ENCODE data around the gene LCE1C.

LCE1C gene

GRCh38 chr1:152806576-152806975 lies at the start of gene LCE1C:
Gene LCE1C (minus strand): TSS chr1:152806651. CDS start chr1:152805478, 1,173 bp downstream.
- no peak for DNase-seq

- no peak for DNase-seq
Measured at GRCh38 chr1:152855661-152856060, 49.2 kb upstream of the LCE1C start.

GRCh38 chr1:152842556-152842955 lies 36.1 kb upstream of the LCE1C start, which contains the start of gene LCE6A:
Gene LCE6A (plus strand): TSS chr1:152842856. CDS start chr1:152843521, 665 bp downstream.
- no peak for DNase-seq

GRCh38 chr1:152836870-152837269 lies 30.4 kb upstream of the LCE1C start:
- DNase-seq, result no peak

- no peak for DNase-seq
Measured at GRCh38 chr1:152827173-152827572, 20.7 kb upstream of the LCE1C start, which contains the start of gene LCE1A. Gene LCE1A (plus strand): TSS chr1:152827473. CDS start chr1:152827473, 0 bp downstream.

GRCh38 chr1:152824964-152825363 lies 18.5 kb upstream of the LCE1C start:
- no peak for DNase-seq

GRCh38 chr1:152823294-152823693 lies 16.8 kb upstream of the LCE1C start:
- DNase-seq, result no peak

- no peak for DNase-seq
Measured at GRCh38 chr1:152817309-152817708, 10.9 kb upstream of the LCE1C start.

GRCh38 chr1:152811671-152812070 lies 5.2 kb upstream of the LCE1C start, which contains the start of gene LCE1B:
Gene LCE1B (plus strand): TSS chr1:152811971. CDS start chr1:152812447, 476 bp downstream.
- DNase-seq, result no peak

GRCh38 chr1:152811050-152811449 lies 4.6 kb upstream of the LCE1C start:
- no peak for DNase-seq

GRCh38 chr1:152801333-152801732 lies 5.1 kb downstream of the LCE1C start:
- DNase-seq, result no peak

- DNase-seq, result no peak
Measured at GRCh38 chr1:152796421-152796820, 10.0 kb downstream of the LCE1C start, which contains the start of gene LCE1D. Gene LCE1D (plus strand): TSS chr1:152796721. CDS start chr1:152797795, 1,074 bp downstream.

GRCh38 chr1:152795686-152796085 lies 10.8 kb downstream of the LCE1C start:
- DNase-seq, result no peak

- no peak for DNase-seq
Measured at GRCh38 chr1:152786077-152786476, 20.4 kb downstream of the LCE1C start, which contains the start of gene LCE1E. Gene LCE1E (plus strand): TSS chr1:152786257. CDS start chr1:152787300, 1,043 bp downstream.

- DNase-seq, result no peak
Measured at GRCh38 chr1:152783095-152783494, 23.4 kb downstream of the LCE1C start.

GRCh38 chr1:152777510-152778137 lies 28.8 kb downstream of the LCE1C start:
- DNase-seq, result no peak

- no peak for DNase-seq
Measured at GRCh38 chr1:152776361-152776760, 30.1 kb downstream of the LCE1C start.

- no peak for DNase-seq
Measured at GRCh38 chr1:152774875-152775274, 31.6 kb downstream of the LCE1C start, which contains the start of gene LCE1F. Gene LCE1F (plus strand): TSS chr1:152775140. CDS start chr1:152776372, 1,232 bp downstream.

- DNase-seq, result no peak
Measured at GRCh38 chr1:152770411-152770810, 36.0 kb downstream of the LCE1C start.

- DNase-seq, result no peak
Measured at GRCh38 chr1:152768847-152769533, 37.5 kb downstream of the LCE1C start.

GRCh38 chr1:152761609-152762213 lies 44.7 kb downstream of the LCE1C start:
- no peak for DNase-seq

- DNase-seq, result no peak
Measured at GRCh38 chr1:152760551-152761190, 45.8 kb downstream of the LCE1C start.

Measured in activated CD4-positive, CD25-positive, alpha-beta regulatory T cell (primary cell).